KMS-11 (cell line): ENCODE results near the gene SHH.

Experiments
- H2AFZ ChIP-seq: fragments of 200-600 bp; sonication (generic); 2 replicates; pipeline ENCODE4 v1.6.1; 2016; ENCODE audit warnings: antibody characterized with exemption, mixed run types, low read depth
- H3K27ac ChIP-seq: fragments of 200-600 bp; sonication (generic); 2 replicates; pipeline ENCODE4 v1.6.1; 2016; ENCODE audit warnings: mild to moderate bottlenecking, mixed run types
- H3K27me3 ChIP-seq: fragments of 200-600 bp; sonication (generic); 2 replicates; pipeline ENCODE4 v1.6.1; 2017; ENCODE audit warnings: mild to moderate bottlenecking, low read depth, mixed run types, moderate library complexity; ENCODE audit not compliant: insufficient read depth
- H3K36me3 ChIP-seq: fragments of 200-600 bp; sonication (generic); 2 replicates; pipeline ENCODE4 v1.6.1; 2017; ENCODE audit warnings: mild to moderate bottlenecking, mixed run types; ENCODE audit not compliant: insufficient read depth
- H3K4me1 ChIP-seq: fragments of 200-600 bp; sonication (generic); 2 replicates; pipeline ENCODE4 v1.6.1; 2016; ENCODE audit warnings: mild to moderate bottlenecking, low read depth, mixed run types; ENCODE audit not compliant: poor library complexity, severe bottlenecking
- H3K4me2 ChIP-seq: fragments of 200-600 bp; sonication (generic); 2 replicates; pipeline ENCODE4 v1.7.0; 2016; ENCODE audit warnings: mild to moderate bottlenecking, mixed run types
- H3K4me3 ChIP-seq: fragments of 200-600 bp; sonication (generic); IDR thresholded peaks from 2 replicates; pipeline ENCODE4 v1.6.1; 2017; ENCODE audit warnings: low read depth, low read length, mixed read lengths; ENCODE audit not compliant: insufficient read depth
- H3K79me2 ChIP-seq: fragments of 200-600 bp; sonication (generic); 2 replicates; pipeline ENCODE4 v1.6.1; 2016; ENCODE audit warnings: low read depth, mixed run types; ENCODE audit not compliant: insufficient read depth
- H3K9ac ChIP-seq: fragments of 200-600 bp; sonication (generic); 2 replicates; pipeline ENCODE4 v1.6.1; 2016; ENCODE audit warnings: mild to moderate bottlenecking, mixed run types
- H4K20me1 ChIP-seq: fragments of 200-600 bp; sonication (generic); 2 replicates; pipeline ENCODE4 v1.6.1; 2016; ENCODE audit warnings: mild to moderate bottlenecking, mixed run types; ENCODE audit not compliant: insufficient read depth
- CTCF ChIP-seq: fragments of 200-600 bp; sonication (generic); conservative IDR thresholded peaks from 2 replicates; pipeline ENCODE4 v1.6.1; 2017; ENCODE audit warnings: low read depth, mild to moderate bottlenecking, antibody characterized with exemption, low read length, moderate library complexity, mixed read lengths

SHH gene

GRCh38 chr7:155795401-155795800 lies 16.9 kb downstream of the SHH start:
- H3K27me3 ChIP-seq: no peaks in the 10 kb centered on the region; the same call in 1 of the 2 replicates
- TF ChIP-seq CTCF: no peak
- H3K36me3 ChIP-seq: no peaks in the 10 kb centered on the region
- H3K79me2 ChIP-seq: no peaks in the 10 kb centered on the region
- no peak overlapping the region for H3K9ac ChIP-seq
- H3K4me1 ChIP-seq: no peaks in the 10 kb centered on the region
- H2AFZ ChIP-seq: no peak overlapping the region
- no peak overlapping the region for H3K4me3 ChIP-seq
- no peak overlapping the region for H3K4me2 ChIP-seq
- H3K27ac ChIP-seq: no peak overlapping the region
- no peaks in the 10 kb centered on the region for H4K20me1 ChIP-seq

GRCh38 chr7:155794196-155794595 lies 18.1 kb downstream of the SHH start:
- TF ChIP-seq CTCF: no peak
- Histone ChIP-seq H4K20me1 (no peaks in the 10 kb centered on the region), H2AFZ (no peak overlapping the region), H3K27me3 (no peaks in the 10 kb centered on the region), H3K4me2 (no peak overlapping the region), H3K36me3 (no peaks in the 10 kb centered on the region), H3K4me1 (no peaks in the 10 kb centered on the region), H3K9ac (no peak overlapping the region), H3K4me3 (no peak overlapping the region), H3K79me2 (no peaks in the 10 kb centered on the region), H3K27ac (no peak overlapping the region)

- H4K20me1 ChIP-seq: no peaks in the 10 kb centered on the region
- H3K4me1 ChIP-seq: no peaks in the 10 kb centered on the region
- no peak overlapping the region for H3K4me2 ChIP-seq
- TF ChIP-seq CTCF: no peak
- H3K4me3 ChIP-seq: no peak overlapping the region
- no peaks in the 10 kb centered on the region for H3K79me2 ChIP-seq
- H3K36me3 ChIP-seq: no peaks in the 10 kb centered on the region
- no peak overlapping the region for H3K27ac ChIP-seq
- H3K27me3 ChIP-seq: no peaks in the 10 kb centered on the region
- H3K9ac ChIP-seq: no peak overlapping the region
- no peak overlapping the region for H2AFZ ChIP-seq
These were observed 18.5 kb downstream of the SHH start for GRCh38 chr7:155793720-155794119.

- Histone ChIP-seq H3K27ac (no peak overlapping the region), H3K4me1 (no peaks in the 10 kb centered on the region), H3K79me2 (no peaks in the 10 kb centered on the region), H3K36me3 (no peaks in the 10 kb centered on the region), H2AFZ (no peak overlapping the region), H3K4me2 (no peak overlapping the region), H3K27me3 (no peaks in the 10 kb centered on the region), H4K20me1 (no peaks in the 10 kb centered on the region), H3K4me3 (no peak overlapping the region), H3K9ac (no peak overlapping the region)
- TF ChIP-seq CTCF: no peak
These were observed 19.2 kb downstream of the SHH start for GRCh38 chr7:155792999-155793560.
